ENCODE measurements around the gene CD160. TPM values are rescaled to one million over a fixed set of nuclear protein-coding genes. Genes with fewer than 3 reads are reported as not detected.
"Not testable (repeated sequence)": the region's sequence is repeated elsewhere in the genome, so short reads cannot be mapped to it uniquely, and the experiment has no call there.

Gene CD160
- total RNA-seq = not detected
- long read RNA-seq, donor 1, partial matches to known transcripts = 0 of 1 reads
- long read RNA-seq, donor 1, other reads (novel, unspliced or antisense) = 1 of 1 reads
- long read RNA-seq, donor 2, partial matches to known transcripts = 0 of 1 reads
- long read RNA-seq, donor 2, other reads (novel, unspliced or antisense) = 1 of 1 reads

- intact Hi-C loops (cut with DNase I) = no loop called here
- no peak for DNase-seq (ENCODE audit: low spot score)
These were observed at the start of gene CD160 for GRCh38 chr1:145719230-145720079. Gene CD160 (plus strand): TSS chr1:145719499. CDS start chr1:145728328, 8,829 bp downstream.

GRCh38 chr1:145670995-145671745 is 48.1 kb upstream of the CD160 start:
- DNase-seq (ENCODE audit: low spot score); intact Hi-C loops (cut with DNase I): not testable (repeated sequence)

DNA sequence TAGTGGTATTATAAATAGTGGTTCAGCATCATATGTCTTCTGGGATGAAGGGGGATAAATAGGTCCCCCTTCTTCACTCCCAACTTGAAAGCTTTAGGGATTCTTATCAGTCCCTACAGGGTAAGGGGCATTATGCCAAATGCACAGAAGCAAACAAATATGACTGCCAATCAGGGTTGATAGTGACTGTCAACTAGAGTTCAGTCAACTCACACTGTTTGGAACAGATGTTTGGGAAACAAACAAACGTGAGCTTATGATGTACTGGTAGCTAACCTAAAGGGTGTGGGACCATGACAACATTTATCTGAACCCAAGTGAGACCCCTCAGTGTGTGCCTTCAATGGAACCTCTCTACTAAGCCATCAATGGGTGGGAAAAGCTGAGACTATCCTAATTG is 46.1 kb upstream of the CD160 start:
- intact Hi-C loops (cut with DNase I); DNase-seq (ENCODE audit: low spot score): not testable (repeated sequence)

DNA sequence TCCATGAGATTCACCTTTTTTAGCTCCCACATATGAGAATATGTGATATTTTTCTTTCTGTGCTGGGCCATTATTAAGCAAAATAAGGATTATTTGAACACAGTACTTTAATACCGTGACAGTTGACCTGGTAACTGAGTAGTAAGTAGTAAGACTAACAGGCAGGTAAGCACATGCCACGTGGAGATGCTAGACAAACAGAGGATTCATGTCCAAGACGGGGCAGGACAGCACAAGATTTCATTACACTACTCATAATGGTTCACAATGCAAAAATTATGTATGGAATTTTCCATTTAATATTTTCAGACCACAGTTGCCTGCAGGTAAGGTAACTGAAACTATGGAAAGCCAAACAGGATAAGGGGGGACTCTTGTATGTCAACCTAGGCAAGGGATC is 34.4 kb upstream of the CD160 start:
- DNase-seq (ENCODE audit: low spot score); intact Hi-C loops (cut with DNase I): not testable (repeated sequence)

GRCh38 chr1:145686078-145686477 is 33.2 kb upstream of the CD160 start:
- intact Hi-C loops (cut with DNase I); DNase-seq (ENCODE audit: low spot score): not testable (repeated sequence)

DNA sequence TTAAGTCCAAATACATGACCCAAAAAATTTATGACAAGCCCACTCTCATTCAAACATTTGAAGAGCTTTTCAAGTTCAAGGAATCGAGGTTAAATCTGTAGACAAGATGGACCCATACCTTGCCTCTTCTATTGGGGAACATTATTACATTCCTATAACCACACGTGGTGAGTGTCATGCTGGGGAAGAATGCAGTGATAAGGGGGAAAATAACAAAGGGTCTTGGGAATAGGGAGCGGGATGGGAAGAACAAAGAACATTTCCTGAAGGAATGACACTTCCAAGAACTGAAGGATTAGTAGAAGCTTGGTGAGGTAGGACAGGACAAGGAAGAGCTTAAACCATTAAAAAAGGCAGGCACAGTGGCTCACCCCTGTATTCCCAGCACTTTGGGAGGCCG is 31.0 kb upstream of the CD160 start:
- DNase-seq (ENCODE audit: low spot score) = no peak
- intact Hi-C loops (cut with DNase I) = no loop called here

DNA sequence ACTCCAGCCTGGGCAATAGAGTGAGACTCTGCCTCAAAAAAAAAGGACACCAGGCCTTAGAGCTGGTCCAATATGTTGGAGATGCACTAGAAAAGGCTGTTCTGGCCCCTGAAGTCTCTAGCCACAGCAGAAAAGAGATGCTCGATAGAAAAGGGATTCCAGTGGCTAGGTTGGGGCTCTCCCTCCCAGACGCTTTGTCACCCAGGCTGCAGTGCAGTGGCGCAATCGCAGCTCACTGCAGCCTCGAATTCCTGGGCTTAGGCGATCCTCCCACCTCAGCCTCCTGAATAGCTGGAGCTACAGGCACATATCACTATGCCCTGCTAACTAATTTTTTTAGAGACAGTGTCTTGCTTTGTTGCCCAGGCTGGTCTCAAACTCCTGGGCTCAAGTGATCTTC is 30.4 kb upstream of the CD160 start:
- no peak for DNase-seq (ENCODE audit: low spot score)
- intact Hi-C loops (cut with DNase I) = no loop called here

DNA sequence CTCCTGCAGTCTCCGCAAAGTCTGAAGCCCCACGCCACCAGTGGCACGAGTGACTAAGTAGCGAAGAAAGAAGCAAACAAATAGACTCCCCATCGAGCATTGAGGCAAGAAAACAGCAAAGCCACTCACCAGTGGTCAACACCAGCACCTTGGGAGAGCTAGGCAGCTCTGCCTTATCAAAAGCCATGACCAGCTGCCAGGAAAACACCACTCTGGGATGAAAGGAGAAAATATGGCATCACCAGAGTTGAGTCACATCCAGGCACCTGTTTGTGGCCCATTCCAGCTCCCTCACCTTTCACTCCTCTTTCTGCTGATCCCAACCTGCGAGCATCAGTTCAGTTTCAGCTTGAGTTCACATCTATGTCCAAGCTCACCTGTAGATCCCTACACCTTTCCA is 29.4 kb upstream of the CD160 start:
- DNase-seq (ENCODE audit: low spot score) = no peak
- intact Hi-C loops (cut with DNase I) = no loop called here

DNA sequence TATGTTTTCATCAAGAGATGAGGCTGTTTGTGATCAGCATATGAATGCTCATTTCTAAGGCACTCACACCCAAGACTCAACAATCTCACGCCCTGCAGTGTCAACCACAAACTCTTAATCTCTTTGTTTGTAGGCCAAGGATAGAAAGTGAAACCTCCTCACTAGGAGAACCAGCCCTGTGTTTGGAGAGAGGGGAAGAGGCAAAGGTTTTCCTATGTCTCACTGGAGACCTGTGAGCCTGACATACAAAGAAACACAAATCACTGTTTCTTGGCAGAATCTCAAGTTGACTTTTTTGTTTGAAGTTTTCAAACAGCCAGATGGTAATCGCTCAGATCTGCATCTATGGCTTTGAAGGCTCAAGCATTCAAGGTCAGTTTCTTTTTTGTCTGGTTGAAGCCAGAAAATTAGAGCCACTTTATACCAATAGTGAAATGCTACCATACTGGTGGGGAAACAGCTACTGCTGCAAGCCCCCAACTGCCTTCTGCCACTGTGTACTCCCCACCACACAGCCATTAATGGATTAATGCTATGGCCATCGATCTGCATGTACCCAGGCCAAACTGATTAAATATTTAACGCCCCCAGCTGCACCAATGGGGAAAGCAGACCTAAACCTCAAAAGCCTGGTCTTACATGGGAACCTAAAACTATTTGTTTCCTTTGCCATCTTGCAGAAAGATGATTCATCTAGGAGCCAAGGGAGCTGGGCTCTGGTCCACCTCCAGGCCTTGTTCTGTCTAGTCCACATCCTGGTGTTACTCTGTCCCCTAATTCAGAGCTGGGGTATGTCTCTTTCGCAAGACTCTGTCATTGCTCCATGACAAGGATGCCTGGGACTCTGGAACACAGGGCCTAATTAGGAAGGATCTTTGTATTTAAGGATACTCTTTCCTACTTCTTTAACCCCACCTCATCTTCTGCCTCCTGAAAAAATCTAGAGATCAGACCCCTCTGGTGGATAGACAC is 28.4 kb upstream of the CD160 start:
- intact Hi-C loops (cut with DNase I) = no loop called here
- no peak for DNase-seq (ENCODE audit: low spot score)

DNA sequence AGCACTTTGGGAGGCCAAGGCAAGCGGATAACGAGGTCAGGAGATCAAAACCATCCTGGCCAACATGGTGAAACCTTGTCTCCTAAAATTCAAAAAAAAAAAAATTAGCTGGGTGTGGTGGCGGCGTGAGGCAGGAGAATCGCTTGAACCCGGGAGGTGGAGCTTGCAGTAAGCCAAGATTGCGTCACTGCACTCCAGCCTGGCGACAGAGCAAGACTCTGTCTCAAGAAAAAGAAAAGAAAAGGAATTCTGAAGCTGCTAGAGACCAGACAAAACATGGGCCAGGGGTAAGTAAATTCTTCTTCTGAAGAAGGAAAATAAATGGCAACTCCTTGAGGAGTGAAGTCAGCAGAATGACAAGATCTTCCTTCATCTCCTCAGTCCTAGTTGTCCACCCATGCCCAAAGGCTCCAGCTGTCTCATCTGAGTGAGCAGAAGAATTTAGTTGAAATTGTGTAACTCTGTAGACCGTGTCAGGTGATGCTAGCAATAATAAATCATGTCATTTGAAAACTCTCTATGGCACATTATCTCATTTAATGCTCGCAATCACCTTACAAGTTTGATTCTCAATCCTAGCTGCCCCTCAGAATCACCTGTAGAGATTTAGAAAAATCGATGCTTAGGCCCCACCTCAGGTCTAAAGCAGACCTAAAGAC is 26.4 kb upstream of the CD160 start:
- intact Hi-C loops (cut with DNase I) = no loop called here
- DNase-seq (ENCODE audit: low spot score) = no peak

DNA sequence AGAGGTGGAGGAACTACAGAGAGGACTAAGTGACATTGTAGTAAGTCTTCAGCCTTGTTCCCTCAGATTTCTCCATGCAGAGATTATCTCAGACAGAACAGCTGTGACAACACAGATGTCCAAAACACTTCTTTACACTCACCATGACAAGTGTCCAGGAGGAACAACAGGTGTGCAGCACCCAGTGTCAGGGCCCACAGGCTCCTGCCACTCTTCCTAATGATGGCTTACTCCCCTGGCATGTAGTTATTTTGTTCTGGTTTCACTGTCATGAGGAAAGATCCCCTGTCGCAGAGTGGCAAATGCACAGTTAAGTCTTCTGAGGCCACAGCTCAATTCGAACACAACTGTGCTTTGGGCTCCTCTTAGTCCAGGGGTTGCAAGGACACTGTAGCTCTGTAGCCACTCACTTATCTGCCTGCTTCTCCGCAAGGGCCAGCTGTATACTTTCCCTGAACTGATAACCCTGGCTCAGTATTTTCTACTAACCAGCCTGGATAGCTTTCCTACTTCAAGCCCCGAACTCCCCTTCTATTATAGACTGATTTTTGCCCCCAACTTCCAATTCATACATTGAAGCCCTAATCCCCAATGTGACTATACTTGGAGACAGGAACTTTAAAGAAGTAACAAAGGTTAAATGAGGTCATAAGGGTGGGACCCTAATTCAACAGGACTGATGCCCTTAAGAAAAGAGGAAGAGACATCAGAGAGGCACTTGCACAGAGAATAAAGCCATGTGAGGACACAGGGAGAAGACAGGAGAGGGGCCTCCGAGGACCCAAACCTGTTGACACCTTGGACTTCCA is 23.3 kb upstream of the CD160 start:
- intact Hi-C loops (cut with DNase I) = no loop called here
- no peak for DNase-seq (ENCODE audit: low spot score)

DNA sequence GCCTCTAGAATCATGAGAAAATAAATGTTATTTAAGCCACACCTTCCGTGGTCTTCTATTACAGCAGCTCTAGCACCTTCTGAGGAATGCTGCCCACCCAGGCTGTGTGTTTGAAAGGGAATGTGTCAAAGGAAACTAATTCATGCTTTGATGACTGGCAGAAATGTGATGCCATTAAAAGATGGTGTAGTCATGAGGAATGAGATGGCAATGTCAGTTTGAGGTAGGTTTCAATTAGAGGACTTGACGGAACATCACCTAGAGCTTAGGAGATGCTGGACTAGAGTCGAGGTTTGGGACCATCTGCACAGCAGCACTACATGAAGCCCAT is 22.7 kb upstream of the CD160 start:
- intact Hi-C loops (cut with DNase I) = no loop called here
- no peak for DNase-seq (ENCODE audit: low spot score)

GRCh38 chr1:145701306-145701862 is 17.9 kb upstream of the CD160 start:
- intact Hi-C loops (cut with DNase I) = no loop called here
- no peak for DNase-seq (ENCODE audit: low spot score)

DNA sequence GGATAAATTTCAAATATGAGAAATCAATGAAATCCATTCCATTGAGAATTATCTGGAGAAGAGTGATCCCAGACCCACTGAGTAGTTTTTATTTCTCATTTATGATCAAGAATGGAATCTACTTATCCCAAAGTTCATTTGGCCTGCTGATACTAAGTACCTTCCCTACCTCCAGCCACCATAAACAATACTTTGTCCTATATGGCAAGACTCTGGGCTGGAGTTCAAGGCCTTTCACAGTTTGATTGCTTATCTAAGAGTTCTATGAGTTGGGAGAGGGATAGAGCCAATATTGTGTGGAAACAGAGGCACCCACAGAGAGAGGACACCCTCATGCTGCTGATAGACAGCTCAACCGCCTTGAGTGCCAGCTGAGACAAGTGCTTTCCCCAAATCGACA is 17.2 kb upstream of the CD160 start:
- no peak for DNase-seq (ENCODE audit: low spot score)
- intact Hi-C loops (cut with DNase I) = no loop called here

GRCh38 chr1:145702826-145703225 is 16.5 kb upstream of the CD160 start:
- intact Hi-C loops (cut with DNase I) = no loop called here
- DNase-seq (ENCODE audit: low spot score) = no peak

- DNase-seq (ENCODE audit: low spot score) = no peak
- intact Hi-C loops (cut with DNase I) = no loop called here
These were observed 13.7 kb upstream of the CD160 start for GRCh38 chr1:145705622-145706021.

DNA sequence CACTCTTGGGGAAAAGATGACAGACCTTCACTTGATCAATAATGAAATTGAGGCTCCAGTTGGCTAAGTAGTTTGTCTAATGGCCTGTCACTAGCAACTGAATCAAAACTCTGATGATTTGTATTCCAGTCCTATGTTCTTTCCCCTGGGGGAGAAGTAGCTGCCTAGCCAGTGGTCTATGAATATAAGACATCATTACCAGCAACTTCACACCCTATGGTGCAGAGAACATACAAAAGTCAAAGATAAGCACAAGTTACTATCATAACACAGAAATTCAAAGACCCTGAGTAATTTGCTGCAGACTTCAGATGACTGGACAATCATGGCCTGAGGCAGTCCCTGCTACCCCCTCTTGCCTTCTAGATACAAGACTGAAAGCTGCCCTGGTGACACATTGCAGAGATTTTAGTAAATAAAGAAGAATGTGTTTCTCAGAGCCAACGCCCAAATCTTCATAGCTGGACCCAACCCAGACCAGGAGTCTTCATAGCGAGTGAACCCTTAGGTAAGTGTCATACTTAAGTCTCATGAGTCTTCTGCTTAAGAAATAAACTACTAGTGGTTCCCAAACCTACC is 13.1 kb upstream of the CD160 start:
- no peak for DNase-seq (ENCODE audit: low spot score)
- intact Hi-C loops (cut with DNase I) = no loop called here

All from posterior vena cava (tissue), 2 donors.